H9 (cell line): Measurements from ENCODE around the gene PCDHA8. TPM values are rescaled to one million over a fixed set of nuclear protein-coding genes. Genes with fewer than 3 reads are reported as not detected.

Experiments used
- DNase-seq: peaks from one replicate; pipeline ENCODE4 v3.0.0-alpha.2; 2017
- H2AFZ ChIP-seq: one replicate; pipeline ENCODE4 v1.6.1; 2013; ENCODE audit warnings: mild to moderate bottlenecking, low read length, control low read depth, moderate library complexity
- H2AK5ac ChIP-seq: 2 replicates; pipeline ENCODE4 v1.6.1; 2013; ENCODE audit warnings: low read length, control low read depth, mixed read lengths; ENCODE audit not compliant: insufficient read length
- H2BK120ac ChIP-seq: one replicate; pipeline ENCODE4 v1.6.1; 2013; ENCODE audit warnings: low read depth, mild to moderate bottlenecking, low read length, control low read depth, inconsistent platforms; ENCODE audit not compliant: poor library complexity, severe bottlenecking
- H2BK12ac ChIP-seq: 2 replicates; pipeline ENCODE4 v1.6.1; 2013; ENCODE audit warnings: low read length, control low read depth, mixed read lengths, low read depth; ENCODE audit not compliant: insufficient read length
- H2BK15ac ChIP-seq: 2 replicates; pipeline ENCODE4 v1.6.1; 2013; ENCODE audit warnings: low read depth, low read length, control low read depth
- H2BK20ac ChIP-seq: one replicate; pipeline ENCODE4 v1.6.1; 2013; ENCODE audit warnings: low read depth, mild to moderate bottlenecking, low read length, control low read depth, inconsistent platforms; ENCODE audit not compliant: poor library complexity, severe bottlenecking
- H2BK5ac ChIP-seq: 2 replicates; pipeline ENCODE4 v1.6.1; 2013; ENCODE audit warnings: low read length, control low read depth, mixed read lengths; ENCODE audit not compliant: insufficient read length
- H3K14ac ChIP-seq: 2 replicates; pipeline ENCODE4 v1.6.1; 2013; ENCODE audit warnings: low read length, control low read depth; ENCODE audit not compliant: insufficient read depth
- H3K18ac ChIP-seq: 2 replicates; pipeline ENCODE4 v1.6.1; 2013; ENCODE audit warnings: low read depth, mild to moderate bottlenecking, mixed read lengths, low read length, control low read depth; ENCODE audit not compliant: insufficient read length
- H3K23ac ChIP-seq: 2 replicates; pipeline ENCODE4 v1.6.1; 2013; ENCODE audit warnings: low read length, control low read depth, mixed read lengths, low read depth; ENCODE audit not compliant: insufficient read length
- H3K23me2 ChIP-seq: 2 replicates; pipeline ENCODE4 v1.6.1; 2013; ENCODE audit warnings: low read depth, mild to moderate bottlenecking, mixed read lengths, low read length, control low read depth; ENCODE audit not compliant: insufficient read length, poor library complexity, severe bottlenecking
- H3K27ac ChIP-seq: 2 replicates; pipeline ENCODE4 v1.5.1; 2013; ENCODE audit warnings: low read length, control low read depth, mixed read lengths, low read depth; ENCODE audit not compliant: insufficient read length
- H3K27me3 ChIP-seq: 2 replicates; pipeline ENCODE4 v1.6.1; 2013; ENCODE audit warnings: low read length, control low read depth, inconsistent platforms; ENCODE audit not compliant: insufficient read depth
- H3K4ac ChIP-seq: 2 replicates; pipeline ENCODE4 v1.6.1; 2013; ENCODE audit warnings: low read depth, mild to moderate bottlenecking, control low read depth, inconsistent platforms, low read length, moderate library complexity
- H3K4me1 ChIP-seq: 2 replicates; pipeline ENCODE4 v1.6.1; 2013; ENCODE audit warnings: low read length, control low read depth, inconsistent platforms; ENCODE audit not compliant: insufficient read depth
- H3K4me2 ChIP-seq: 2 replicates; pipeline ENCODE4 v1.6.1; 2013; ENCODE audit warnings: low read length, control low read depth, mixed read lengths; ENCODE audit not compliant: insufficient read length, insufficient read depth
- H3K56ac ChIP-seq: 2 replicates; pipeline ENCODE4 v1.6.1; 2013; ENCODE audit warnings: low read depth, mild to moderate bottlenecking, mixed read lengths, low read length, control low read depth; ENCODE audit not compliant: insufficient read length
- H3K79me1 ChIP-seq: 2 replicates; pipeline ENCODE4 v1.6.1; 2013; ENCODE audit warnings: low read depth, mild to moderate bottlenecking, moderate library complexity, low read length, control low read depth, inconsistent platforms; ENCODE audit not compliant: insufficient read depth, poor library complexity, severe bottlenecking
- H3K79me2 ChIP-seq: 2 replicates; pipeline ENCODE4 v1.6.1; 2013; ENCODE audit warnings: low read length, control low read depth, inconsistent platforms; ENCODE audit not compliant: insufficient read depth
- H3K9ac ChIP-seq: 2 replicates; pipeline ENCODE4 v1.6.1; 2013; ENCODE audit warnings: low read length, control low read depth, mixed read lengths; ENCODE audit not compliant: insufficient read length; ENCODE audit errors: extremely low read depth
- H3K9me3 ChIP-seq: one replicate; pipeline ENCODE4 v1.6.1; 2013; ENCODE audit warnings: low read depth, low read length, inconsistent platforms; ENCODE audit not compliant: control insufficient read depth
- H3T11ph ChIP-seq: one replicate; pipeline ENCODE4 v1.6.1; 2013; ENCODE audit warnings: mild to moderate bottlenecking, low read length, control low read depth, inconsistent platforms
- H4K20me1 ChIP-seq: one replicate; pipeline ENCODE4 v1.6.1; 2013; ENCODE audit not compliant: control insufficient read depth, insufficient read length, insufficient read depth
- H4K5ac ChIP-seq: 2 replicates; pipeline ENCODE4 v1.6.1; 2013; ENCODE audit warnings: low read depth, mild to moderate bottlenecking, mixed read lengths, low read length, control low read depth; ENCODE audit not compliant: insufficient read length
- H4K8ac ChIP-seq: replicated peaks from 2 replicates; pipeline ENCODE4 v1.6.1; 2013; ENCODE audit warnings: low read length, control low read depth, mixed read lengths, low read depth; ENCODE audit not compliant: insufficient read length
- H4K91ac ChIP-seq: 2 replicates; pipeline ENCODE4 v1.6.1; 2013; ENCODE audit warnings: low read depth, mild to moderate bottlenecking, moderate library complexity, mixed read lengths, low read length, control low read depth; ENCODE audit not compliant: insufficient read length
- H3K27ac Mint-ChIP-seq, 3 experiments: 2 replicates in 2 of 3; 3 replicates in 1 of 3; pipeline ENCODE4 v1.8.0; 2020 to 2021; ENCODE audit warnings: mixed read lengths in 3 of 3, mild to moderate bottlenecking in 1 of 3, moderate library complexity in 1 of 3
- H3K27me3 Mint-ChIP-seq: 2 replicates; pipeline ENCODE4 v1.8.0; 2021; ENCODE audit warnings: low read depth, mild to moderate bottlenecking, moderate library complexity, mixed read lengths
- H3K36me3 Mint-ChIP-seq, 3 experiments: 2 replicates in 2 of 3; 3 replicates in 1 of 3; pipeline ENCODE4 v1.8.0; 2020 to 2021; ENCODE audit warnings: low read depth in 3 of 3, mixed read lengths in 3 of 3; ENCODE audit not compliant: insufficient read depth in 1 of 3
- H3K4me1 Mint-ChIP-seq, 2 experiments: 2 replicates each; pipeline ENCODE4 v1.8.0; 2020; ENCODE audit warnings: mixed read lengths in 2 of 2
- H3K4me3 Mint-ChIP-seq, 2 experiments: 2 replicates in 1 of 2; 3 replicates in 1 of 2; pipeline ENCODE4 v1.8.0; 2020 to 2021; ENCODE audit warnings: mild to moderate bottlenecking in 2 of 2, mixed read lengths in 2 of 2, moderate library complexity in 1 of 2
- H3K9me3 Mint-ChIP-seq, 2 experiments: 2 replicates in 1 of 2; 3 replicates in 1 of 2; pipeline ENCODE4 v1.8.0; 2020; ENCODE audit warnings: mild to moderate bottlenecking in 2 of 2, mixed read lengths in 2 of 2, moderate library complexity in 1 of 2
- WGBS: extraction: QIAGEN DNeasy Blood & Tissue Kit; methylation state at CpG from one replicate; pipeline ENCODE4 v1.1.7; 2013; ENCODE audit warnings: missing lambda C conversion rate, low lambda C conversion rate, mixed read lengths; ENCODE audit not compliant: insufficient read length; ENCODE audit errors: extremely low coverage; 5-methylcytosine and 5-hydroxymethylcytosine counted together
- total RNA-seq: library from RNA; stranded (reverse); gene quantifications from 2 replicates; pipeline ENCODE4 v1.2.1, GENCODE V29; 2021
- TF ChIP-seq, protein P1 (sequence below): fragments of 200-600 bp; sonication (generic); conservative IDR thresholded peaks from 3 replicates; pipeline ENCODE4 v1.8.0; 2021; ENCODE audit warnings: antibody characterized with exemption, mild to moderate bottlenecking

Gene PCDHA8
- total RNA-seq, 1 experiment from 2014 or later: 0.57 TPM

- peaks cover 35 to 48% (median 41%) of the 10 kb centered on the region in 3 experiments for H3K36me3 Mint-ChIP-seq
Observed at GRCh38 chr5:140862441-140863295, 21.7 kb downstream of the PCDHA8 start.

More at GRCh38 chr5:140862441-140863295, 21.7 kb downstream of the PCDHA8 start:
- H2BK15ac ChIP-seq: no peak overlapping the region
- Mint-ChIP-seq H3K27me3 (no peaks in the 10 kb centered on the region), H3K4me1 (peaks cover 0 to 6% of the 10 kb centered on the region in 2 experiments; a peak in 1 of 4 replicates), H3K9me3 (peaks cover 26 to 35% of the 10 kb centered on the region in 2 experiments), H3K4me3 (no peak overlapping the region), H3K27ac (no peak overlapping the region; a peak in 1 of 7 replicates)
- no peak overlapping the region for H3K56ac ChIP-seq
- no peaks in the 10 kb centered on the region for H4K20me1 ChIP-seq
- no peak overlapping the region for H3K18ac ChIP-seq
- H3K4me1 ChIP-seq: no peaks in the 10 kb centered on the region
- H3K4ac ChIP-seq: no peak overlapping the region
- H3K27me3 ChIP-seq: no peaks in the 10 kb centered on the region
- H4K91ac ChIP-seq: no peak overlapping the region
- no peak overlapping the region for H4K8ac ChIP-seq
- no peak overlapping the region for H2AFZ ChIP-seq
- H3K79me2 ChIP-seq: no peaks in the 10 kb centered on the region
- H3K23ac ChIP-seq: no peak overlapping the region
- no peak overlapping the region for H3T11ph ChIP-seq
- H2AK5ac ChIP-seq: no peak overlapping the region
- no peak overlapping the region for H3K27ac ChIP-seq
- TF ChIP-seq, protein P1, sequence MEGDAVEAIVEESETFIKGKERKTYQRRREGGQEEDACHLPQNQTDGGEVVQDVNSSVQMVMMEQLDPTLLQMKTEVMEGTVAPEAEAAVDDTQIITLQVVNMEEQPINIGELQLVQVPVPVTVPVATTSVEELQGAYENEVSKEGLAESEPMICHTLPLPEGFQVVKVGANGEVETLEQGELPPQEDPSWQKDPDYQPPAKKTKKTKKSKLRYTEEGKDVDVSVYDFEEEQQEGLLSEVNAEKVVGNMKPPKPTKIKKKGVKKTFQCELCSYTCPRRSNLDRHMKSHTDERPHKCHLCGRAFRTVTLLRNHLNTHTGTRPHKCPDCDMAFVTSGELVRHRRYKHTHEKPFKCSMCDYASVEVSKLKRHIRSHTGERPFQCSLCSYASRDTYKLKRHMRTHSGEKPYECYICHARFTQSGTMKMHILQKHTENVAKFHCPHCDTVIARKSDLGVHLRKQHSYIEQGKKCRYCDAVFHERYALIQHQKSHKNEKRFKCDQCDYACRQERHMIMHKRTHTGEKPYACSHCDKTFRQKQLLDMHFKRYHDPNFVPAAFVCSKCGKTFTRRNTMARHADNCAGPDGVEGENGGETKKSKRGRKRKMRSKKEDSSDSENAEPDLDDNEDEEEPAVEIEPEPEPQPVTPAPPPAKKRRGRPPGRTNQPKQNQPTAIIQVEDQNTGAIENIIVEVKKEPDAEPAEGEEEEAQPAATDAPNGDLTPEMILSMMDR: no peak
- peaks cover 9% of the 10 kb centered on the region for H3K9me3 ChIP-seq
- no peaks in the 10 kb centered on the region for H3K79me1 ChIP-seq
- H3K9ac ChIP-seq: no peak overlapping the region
- DNase-seq: no peak
- no CpG with 5 or more reads among the region's 76 CpGs for WGBS
- no peak overlapping the region for H3K14ac ChIP-seq
- no peak overlapping the region for H2BK120ac ChIP-seq
- no peaks in the 10 kb centered on the region for H3K23me2 ChIP-seq
- H4K5ac ChIP-seq: no peak overlapping the region
- H3K4me2 ChIP-seq: no peak overlapping the region
- no peak overlapping the region for H2BK20ac ChIP-seq
- no peak overlapping the region for H2BK12ac ChIP-seq
- H2BK5ac ChIP-seq: no peak overlapping the region
